ENCODE measurements around the gene AOPEP. TPM values are rescaled to one million over a fixed set of nuclear protein-coding genes. Genes with fewer than 3 reads are reported as not detected.

AOPEP gene
- total RNA-seq, 1 experiment from 2014 or later = 14.4 TPM

- TF ChIP-seq ZNF263 (CRISPR knock-in tag; IDR thresholded peaks at IDR 0.05; ENCODE audit: low read depth) = no peak
- TF ChIP-seq STAT6 (CRISPR knock-in tag; conservative IDR thresholded peaks at IDR 0.05; ENCODE audit: low read depth) = no peak
- TF ChIP-seq, protein P1, sequence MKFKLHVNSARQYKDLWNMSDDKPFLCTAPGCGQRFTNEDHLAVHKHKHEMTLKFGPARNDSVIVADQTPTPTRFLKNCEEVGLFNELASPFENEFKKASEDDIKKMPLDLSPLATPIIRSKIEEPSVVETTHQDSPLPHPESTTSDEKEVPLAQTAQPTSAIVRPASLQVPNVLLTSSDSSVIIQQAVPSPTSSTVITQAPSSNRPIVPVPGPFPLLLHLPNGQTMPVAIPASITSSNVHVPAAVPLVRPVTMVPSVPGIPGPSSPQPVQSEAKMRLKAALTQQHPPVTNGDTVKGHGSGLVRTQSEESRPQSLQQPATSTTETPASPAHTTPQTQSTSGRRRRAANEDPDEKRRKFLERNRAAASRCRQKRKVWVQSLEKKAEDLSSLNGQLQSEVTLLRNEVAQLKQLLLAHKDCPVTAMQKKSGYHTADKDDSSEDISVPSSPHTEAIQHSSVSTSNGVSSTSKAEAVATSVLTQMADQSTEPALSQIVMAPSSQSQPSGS (CRISPR knock-in tag; IDR thresholded peaks at IDR 0.05; ENCODE audit: borderline replicate concordance, low read depth) = no peak
- TF ChIP-seq GABPB1 (CRISPR knock-in tag; IDR thresholded peaks at IDR 0.05) = no peak
- TF ChIP-seq ELF4 (CRISPR knock-in tag; IDR thresholded peaks at IDR 0.05; ENCODE audit: low read depth) = no peak
- TF ChIP-seq, protein P2, sequence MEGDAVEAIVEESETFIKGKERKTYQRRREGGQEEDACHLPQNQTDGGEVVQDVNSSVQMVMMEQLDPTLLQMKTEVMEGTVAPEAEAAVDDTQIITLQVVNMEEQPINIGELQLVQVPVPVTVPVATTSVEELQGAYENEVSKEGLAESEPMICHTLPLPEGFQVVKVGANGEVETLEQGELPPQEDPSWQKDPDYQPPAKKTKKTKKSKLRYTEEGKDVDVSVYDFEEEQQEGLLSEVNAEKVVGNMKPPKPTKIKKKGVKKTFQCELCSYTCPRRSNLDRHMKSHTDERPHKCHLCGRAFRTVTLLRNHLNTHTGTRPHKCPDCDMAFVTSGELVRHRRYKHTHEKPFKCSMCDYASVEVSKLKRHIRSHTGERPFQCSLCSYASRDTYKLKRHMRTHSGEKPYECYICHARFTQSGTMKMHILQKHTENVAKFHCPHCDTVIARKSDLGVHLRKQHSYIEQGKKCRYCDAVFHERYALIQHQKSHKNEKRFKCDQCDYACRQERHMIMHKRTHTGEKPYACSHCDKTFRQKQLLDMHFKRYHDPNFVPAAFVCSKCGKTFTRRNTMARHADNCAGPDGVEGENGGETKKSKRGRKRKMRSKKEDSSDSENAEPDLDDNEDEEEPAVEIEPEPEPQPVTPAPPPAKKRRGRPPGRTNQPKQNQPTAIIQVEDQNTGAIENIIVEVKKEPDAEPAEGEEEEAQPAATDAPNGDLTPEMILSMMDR (IDR thresholded peaks at IDR 0.05) = no peak
- no peak for TF ChIP-seq EMX1 (CRISPR knock-in tag; IDR thresholded peaks at IDR 0.05)
These were observed 164.7 kb downstream of the AOPEP start (continued) for GRCh38 chr9:94891183-94891582.

DNA sequence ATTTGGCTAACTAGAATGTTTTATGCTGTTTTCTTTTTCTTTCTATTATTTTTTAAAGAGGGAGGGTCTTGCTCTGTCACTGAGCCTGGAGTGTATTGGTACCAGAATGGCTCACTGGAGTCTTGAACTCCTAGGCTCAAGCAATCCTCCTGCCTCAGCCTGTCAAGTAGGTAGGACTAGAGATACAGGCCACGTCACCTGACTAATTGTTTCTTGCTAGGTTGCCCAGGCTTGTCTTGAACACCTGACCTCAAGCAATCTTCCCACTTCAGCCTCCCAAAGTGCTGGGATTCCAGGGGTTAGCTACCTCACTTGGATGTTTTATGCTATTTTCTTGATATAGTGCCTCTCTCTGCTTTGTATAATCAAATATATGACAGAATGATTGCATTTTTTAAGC, 166.2 kb downstream of the AOPEP start:
- no peak overlapping the region for H3K4me3 Mint-ChIP-seq
- H3K36me3 Mint-ChIP-seq = peaks cover 14% of the 10 kb centered on the region
- TF ChIP-seq, protein P3, sequence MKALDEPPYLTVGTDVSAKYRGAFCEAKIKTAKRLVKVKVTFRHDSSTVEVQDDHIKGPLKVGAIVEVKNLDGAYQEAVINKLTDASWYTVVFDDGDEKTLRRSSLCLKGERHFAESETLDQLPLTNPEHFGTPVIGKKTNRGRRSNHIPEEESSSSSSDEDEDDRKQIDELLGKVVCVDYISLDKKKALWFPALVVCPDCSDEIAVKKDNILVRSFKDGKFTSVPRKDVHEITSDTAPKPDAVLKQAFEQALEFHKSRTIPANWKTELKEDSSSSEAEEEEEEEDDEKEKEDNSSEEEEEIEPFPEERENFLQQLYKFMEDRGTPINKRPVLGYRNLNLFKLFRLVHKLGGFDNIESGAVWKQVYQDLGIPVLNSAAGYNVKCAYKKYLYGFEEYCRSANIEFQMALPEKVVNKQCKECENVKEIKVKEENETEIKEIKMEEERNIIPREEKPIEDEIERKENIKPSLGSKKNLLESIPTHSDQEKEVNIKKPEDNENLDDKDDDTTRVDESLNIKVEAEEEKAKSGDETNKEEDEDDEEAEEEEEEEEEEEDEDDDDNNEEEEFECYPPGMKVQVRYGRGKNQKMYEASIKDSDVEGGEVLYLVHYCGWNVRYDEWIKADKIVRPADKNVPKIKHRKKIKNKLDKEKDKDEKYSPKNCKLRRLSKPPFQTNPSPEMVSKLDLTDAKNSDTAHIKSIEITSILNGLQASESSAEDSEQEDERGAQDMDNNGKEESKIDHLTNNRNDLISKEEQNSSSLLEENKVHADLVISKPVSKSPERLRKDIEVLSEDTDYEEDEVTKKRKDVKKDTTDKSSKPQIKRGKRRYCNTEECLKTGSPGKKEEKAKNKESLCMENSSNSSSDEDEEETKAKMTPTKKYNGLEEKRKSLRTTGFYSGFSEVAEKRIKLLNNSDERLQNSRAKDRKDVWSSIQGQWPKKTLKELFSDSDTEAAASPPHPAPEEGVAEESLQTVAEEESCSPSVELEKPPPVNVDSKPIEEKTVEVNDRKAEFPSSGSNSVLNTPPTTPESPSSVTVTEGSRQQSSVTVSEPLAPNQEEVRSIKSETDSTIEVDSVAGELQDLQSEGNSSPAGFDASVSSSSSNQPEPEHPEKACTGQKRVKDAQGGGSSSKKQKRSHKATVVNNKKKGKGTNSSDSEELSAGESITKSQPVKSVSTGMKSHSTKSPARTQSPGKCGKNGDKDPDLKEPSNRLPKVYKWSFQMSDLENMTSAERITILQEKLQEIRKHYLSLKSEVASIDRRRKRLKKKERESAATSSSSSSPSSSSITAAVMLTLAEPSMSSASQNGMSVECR (CRISPR knock-in tag; IDR thresholded peaks at IDR 0.05; ENCODE audit: borderline replicate concordance) = no peak
- H3K9me3 Mint-ChIP-seq = peaks cover 20% of the 10 kb centered on the region
- POLR2A ChIA-PET = no interaction called here
- H3K27me3 Mint-ChIP-seq (ENCODE audit: low read depth) = no peaks in the 10 kb centered on the region
- H3K27ac Mint-ChIP-seq = no peak overlapping the region
- H3K4me1 Mint-ChIP-seq = no peaks in the 10 kb centered on the region
- no peak for DNase-seq (ENCODE audit: low spot score)
- no peak for ATAC-seq
- CTCF ChIA-PET = no interaction called here

DNA sequence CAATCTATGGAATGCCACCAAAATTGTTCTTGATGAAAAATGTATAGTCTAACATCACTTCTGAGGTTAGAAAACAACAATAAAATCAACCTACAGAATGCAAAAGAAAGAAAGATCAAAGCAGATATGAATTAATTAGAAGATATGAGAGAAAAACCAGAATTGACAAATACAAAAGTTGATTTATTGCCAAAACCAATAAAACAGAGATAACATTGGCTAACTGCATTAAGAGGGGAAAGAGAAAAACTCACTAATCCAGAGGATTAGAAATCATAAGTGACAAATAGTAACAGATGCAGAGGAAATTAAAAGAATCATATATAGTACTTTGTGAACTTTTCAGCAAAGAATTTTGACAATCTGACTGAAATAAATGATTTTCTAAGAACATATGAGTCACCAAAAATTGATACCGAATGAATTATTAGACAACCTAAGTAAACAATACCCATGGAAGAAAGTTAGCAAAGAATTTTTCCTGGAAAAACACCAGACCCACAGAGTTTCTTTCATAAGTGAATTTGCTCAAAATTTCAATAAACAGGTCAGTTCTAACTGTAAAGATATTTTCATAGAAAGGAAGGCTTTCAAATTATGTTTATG, 167.7 kb downstream of the AOPEP start:
- ATAC-seq (no peak), DNase-seq (ENCODE audit: low spot score) (no peak)
- no peaks in the 10 kb centered on the region for H3K27me3 Mint-ChIP-seq (ENCODE audit: low read depth)
- TF ChIP-seq, protein P4, sequence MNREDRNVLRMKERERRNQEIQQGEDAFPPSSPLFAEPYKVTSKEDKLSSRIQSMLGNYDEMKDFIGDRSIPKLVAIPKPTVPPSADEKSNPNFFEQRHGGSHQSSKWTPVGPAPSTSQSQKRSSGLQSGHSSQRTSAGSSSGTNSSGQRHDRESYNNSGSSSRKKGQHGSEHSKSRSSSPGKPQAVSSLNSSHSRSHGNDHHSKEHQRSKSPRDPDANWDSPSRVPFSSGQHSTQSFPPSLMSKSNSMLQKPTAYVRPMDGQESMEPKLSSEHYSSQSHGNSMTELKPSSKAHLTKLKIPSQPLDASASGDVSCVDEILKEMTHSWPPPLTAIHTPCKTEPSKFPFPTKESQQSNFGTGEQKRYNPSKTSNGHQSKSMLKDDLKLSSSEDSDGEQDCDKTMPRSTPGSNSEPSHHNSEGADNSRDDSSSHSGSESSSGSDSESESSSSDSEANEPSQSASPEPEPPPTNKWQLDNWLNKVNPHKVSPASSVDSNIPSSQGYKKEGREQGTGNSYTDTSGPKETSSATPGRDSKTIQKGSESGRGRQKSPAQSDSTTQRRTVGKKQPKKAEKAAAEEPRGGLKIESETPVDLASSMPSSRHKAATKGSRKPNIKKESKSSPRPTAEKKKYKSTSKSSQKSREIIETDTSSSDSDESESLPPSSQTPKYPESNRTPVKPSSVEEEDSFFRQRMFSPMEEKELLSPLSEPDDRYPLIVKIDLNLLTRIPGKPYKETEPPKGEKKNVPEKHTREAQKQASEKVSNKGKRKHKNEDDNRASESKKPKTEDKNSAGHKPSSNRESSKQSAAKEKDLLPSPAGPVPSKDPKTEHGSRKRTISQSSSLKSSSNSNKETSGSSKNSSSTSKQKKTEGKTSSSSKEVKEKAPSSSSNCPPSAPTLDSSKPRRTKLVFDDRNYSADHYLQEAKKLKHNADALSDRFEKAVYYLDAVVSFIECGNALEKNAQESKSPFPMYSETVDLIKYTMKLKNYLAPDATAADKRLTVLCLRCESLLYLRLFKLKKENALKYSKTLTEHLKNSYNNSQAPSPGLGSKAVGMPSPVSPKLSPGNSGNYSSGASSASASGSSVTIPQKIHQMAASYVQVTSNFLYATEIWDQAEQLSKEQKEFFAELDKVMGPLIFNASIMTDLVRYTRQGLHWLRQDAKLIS (CRISPR knock-in tag; IDR thresholded peaks at IDR 0.05; ENCODE audit: borderline replicate concordance) = no peak
- no peak for TF ChIP-seq ZNF121 (CRISPR knock-in tag; IDR thresholded peaks at IDR 0.05)
- TF ChIP-seq, protein P5, sequence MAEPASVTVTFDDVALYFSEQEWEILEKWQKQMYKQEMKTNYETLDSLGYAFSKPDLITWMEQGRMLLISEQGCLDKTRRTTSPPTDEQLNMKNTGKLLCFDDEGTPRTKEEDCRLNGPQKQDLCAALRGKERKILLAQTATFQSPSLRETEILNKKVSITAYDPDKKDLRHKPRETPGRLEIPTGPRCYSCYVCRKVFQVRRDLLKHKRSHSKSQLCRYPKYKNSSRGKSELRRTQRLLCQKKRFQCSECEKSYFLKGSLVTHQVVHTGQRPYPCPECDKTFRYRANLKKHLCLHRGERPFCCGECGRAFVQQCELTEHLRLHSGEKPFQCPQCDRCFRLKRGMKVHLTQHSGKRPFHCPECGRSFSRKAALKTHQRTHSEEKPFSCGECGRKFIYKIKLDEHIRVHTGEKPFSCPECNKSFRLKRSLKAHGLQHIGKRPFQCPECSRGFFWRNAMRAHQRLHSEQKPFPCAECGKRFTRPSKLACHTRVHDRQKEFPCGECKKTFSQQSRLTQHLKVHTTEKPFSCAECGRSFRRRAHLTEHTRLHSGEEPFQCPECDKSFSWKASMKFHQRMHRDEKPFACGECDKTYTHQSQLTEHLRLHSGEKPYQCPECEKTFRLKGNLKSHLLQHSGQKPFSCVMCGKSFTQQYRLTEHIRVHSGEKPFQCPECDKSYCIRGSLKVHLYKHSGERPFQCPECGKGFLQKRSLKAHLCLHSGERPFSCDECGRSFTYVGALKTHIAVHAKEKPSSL (CRISPR knock-in tag; conservative IDR thresholded peaks at IDR 0.05) = no peak
- TF ChIP-seq, protein P6, sequence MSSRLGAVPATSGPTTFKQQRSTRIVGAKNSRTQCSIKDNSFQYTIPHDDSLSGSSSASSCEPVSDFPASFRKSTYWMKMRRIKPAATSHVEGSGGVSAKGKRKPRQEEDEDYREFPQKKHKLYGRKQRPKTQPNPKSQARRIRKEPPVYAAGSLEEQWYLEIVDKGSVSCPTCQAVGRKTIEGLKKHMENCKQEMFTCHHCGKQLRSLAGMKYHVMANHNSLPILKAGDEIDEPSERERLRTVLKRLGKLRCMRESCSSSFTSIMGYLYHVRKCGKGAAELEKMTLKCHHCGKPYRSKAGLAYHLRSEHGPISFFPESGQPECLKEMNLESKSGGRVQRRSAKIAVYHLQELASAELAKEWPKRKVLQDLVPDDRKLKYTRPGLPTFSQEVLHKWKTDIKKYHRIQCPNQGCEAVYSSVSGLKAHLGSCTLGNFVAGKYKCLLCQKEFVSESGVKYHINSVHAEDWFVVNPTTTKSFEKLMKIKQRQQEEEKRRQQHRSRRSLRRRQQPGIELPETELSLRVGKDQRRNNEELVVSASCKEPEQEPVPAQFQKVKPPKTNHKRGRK (CRISPR knock-in tag; IDR thresholded peaks at IDR 0.05; ENCODE audit: borderline replicate concordance) = no peak
- no peak overlapping the region for H3K4me3 Mint-ChIP-seq
- H3K9me3 Mint-ChIP-seq = peaks cover 20% of the 10 kb centered on the region
- no peak overlapping the region for H3K27ac Mint-ChIP-seq
- POLR2A ChIA-PET = no interaction called here
- peaks cover 14% of the 10 kb centered on the region for H3K36me3 Mint-ChIP-seq
- no peaks in the 10 kb centered on the region for H3K4me1 Mint-ChIP-seq
- CTCF ChIA-PET = no interaction called here

All from WTC11 (cell line).